Right renal pelvis (tissue), 4 donors: ENCODE data around the gene HOXD11. TPM values are rescaled to one million over a fixed set of nuclear protein-coding genes. Genes with fewer than 3 reads are reported as not detected.

Experiments
- DNase-seq, 4 donors: peaks; one replicate each; pipeline ENCODE4 v3.0.0-alpha.2; 2013; ENCODE audit warnings: low read depth in 4 of 4, low spot score in 3 of 4, missing footprints in 1 of 4
- polyA plus RNA-seq, 4 donors: library from polyadenylated mRNA; unstranded; fragments of 120-200 nt; gene quantifications; one replicate each; pipeline ENCODE4 v1.2.1, GENCODE V29; 2013; ENCODE audit not compliant: insufficient read length in 4 of 4

HOXD11 gene
- polyA plus RNA-seq, result 10 to 100 TPM; 45.6 to 59.4 (median 58.4) TPM

- DNase-seq, result no peak
These were observed at the start of gene HOXD11 for GRCh38 chr2:176106581-176107539. TSS of gene HOXD11 (plus strand) at chr2:176107280. CDS start at chr2:176107356, 76 bp downstream.

DNA sequence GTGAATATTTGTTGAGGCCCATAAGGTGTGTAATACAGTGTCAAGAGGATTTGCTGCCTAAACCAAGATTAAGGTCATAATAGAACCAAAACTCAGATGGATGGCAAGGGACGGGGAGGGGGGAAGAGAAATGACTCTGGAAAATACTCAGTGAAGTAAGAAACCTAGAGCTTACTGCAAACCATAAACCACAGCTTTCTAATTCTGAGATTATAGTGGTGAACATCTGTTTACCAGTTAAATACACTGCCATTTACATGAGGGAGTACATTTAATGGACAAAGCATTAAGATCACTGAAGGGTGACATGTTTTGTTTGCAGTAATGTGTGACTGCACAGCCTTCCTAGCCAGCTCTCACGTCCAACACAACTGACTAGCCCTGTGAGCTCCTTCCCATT, 43.1 kb upstream of the HOXD11 start:
- no peak for DNase-seq

- DNase-seq, result no peak
These were observed 40.2 kb upstream of the HOXD11 start for GRCh38 chr2:176066645-176067588.

DNA sequence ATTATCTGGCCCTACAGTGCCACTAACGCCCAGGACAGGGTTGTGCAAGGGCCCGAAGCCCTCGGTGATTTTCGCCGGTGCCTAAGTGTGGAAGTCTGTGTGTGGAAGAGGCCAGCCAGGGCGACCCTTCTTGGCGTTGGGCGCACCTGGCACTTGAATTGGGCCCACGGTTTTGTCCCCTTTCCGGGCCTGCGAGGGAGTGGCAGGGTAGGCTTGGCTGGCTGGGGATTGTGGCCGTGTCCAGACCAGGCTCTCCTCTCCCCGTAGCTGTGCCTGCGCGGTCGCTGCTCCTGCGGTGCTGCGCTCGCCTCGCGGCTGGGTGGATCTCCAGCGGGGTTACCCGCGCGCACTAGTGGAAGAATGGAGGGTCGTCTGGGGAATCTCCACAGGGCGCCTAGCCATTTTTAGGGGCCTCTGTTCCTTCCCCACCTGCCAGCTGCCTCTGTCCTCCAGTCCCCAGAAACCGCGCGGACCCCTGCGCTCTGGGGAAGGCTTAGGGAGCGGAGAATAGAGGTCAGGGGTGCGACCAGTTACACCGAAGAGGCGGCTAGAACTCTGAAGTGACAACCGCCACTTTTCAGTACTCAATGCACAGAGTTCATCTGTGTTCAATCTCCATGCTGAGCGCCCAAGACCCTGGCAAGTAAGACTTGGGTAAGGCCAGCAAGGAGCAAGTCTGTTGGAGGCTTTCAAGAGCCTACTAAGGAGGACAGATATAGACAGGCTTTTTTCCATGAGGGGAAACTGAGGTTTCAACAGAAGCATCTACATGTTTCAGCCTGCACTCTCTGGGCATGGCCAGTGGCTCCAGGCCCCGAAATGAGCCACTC, 39.3 kb upstream of the HOXD11 start:
- no peak for DNase-seq

- no peak for DNase-seq
These were observed 38.7 kb upstream of the HOXD11 start for GRCh38 chr2:176068419-176068832.

DNA sequence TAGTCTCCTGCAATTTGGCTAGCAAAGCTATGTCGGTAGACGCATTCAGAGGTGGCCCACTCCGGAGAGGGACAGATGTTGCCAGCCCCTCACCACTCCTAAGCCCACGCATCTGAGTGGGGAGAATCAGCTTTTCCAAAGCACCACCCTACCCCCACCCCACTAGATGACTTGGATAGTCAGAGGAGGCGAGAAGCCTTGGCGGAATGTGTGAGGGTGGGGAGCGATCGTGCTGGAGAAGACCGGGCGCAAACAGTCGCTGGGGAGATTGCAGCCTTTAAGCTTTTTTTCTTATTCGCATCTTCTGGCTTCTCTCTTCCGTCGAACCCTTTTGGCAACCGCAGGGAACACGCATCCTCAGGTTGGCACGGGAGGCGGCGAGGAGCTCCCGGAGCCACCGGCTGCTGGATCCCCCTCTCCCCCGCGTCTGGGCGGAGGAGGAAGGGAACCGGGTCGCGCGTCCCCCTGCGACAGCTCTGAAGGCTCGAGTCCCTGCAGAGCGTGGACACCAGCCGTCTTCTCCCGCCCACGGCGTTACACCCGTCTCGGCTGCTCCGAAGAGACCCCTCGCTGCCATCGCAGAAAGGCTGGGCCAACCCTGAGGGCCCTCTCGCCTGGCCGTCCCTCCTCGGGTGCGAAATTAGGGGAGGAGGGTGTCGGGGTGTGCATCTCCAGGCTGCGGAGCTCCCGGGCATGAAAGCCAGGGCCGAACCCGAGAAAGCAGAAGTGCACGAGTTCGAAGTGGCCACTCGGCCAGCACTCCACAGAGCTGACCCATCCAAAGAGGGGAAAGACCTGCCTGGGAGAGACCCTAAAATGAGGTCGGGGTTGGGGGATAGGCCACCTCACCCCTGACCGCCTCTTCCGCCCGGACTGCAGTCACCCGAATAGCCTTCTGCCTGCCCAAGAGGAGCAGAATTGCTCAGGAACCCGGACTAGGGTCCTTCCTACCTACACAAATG, 35.5 kb upstream of the HOXD11 start:
- DNase-seq, result no peak

- DNase-seq, result no peak
These were observed 34.8 kb upstream of the HOXD11 start for GRCh38 chr2:176072292-176072669.

GRCh38 chr2:176072951-176073904, 33.9 kb upstream of the HOXD11 start:
- DNase-seq, result no peak

- no peak for DNase-seq
These were observed 32.1 kb upstream of the HOXD11 start for GRCh38 chr2:176074919-176075425.

DNA sequence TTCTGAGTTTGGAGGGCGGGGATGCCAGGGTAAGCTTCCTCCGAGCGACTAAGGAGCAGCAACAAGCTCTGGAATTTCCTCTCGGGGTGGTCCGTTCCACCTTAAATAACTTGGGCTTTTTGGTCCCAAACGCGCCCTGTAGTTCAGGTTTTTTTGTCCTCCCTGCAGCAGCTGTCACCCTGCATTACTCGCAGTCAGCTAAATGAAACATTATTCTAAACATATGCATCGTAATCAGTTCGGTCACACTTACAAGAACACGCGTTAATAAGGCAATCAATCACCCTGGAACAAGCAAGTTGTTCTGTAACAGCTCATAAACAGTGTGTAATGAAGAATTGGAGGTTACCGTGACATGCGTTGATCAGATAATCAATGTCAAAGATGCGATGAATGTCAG, 31.6 kb upstream of the HOXD11 start:
- DNase-seq, result no peak

GRCh38 chr2:176076063-176076462, 31.0 kb upstream of the HOXD11 start:
- DNase-seq, result no peak

DNA sequence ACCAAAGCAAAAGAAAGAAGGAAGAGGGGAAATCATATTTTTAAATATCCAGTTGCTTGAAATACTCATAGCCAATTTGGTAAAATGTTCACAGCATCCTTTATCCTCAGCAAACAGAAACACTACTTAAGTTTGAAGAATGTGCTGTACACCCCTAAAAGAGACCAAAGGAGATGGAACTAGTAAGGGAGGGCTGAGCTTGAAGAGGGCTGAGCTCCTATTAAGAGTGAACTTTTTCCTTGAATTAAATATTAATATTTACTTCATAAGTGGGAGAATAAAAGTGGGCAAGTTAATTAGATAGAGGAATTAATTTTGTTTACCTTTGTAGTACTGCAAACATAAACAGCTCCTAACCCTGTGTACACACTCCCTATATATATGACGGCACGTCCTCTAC, 30.3 kb upstream of the HOXD11 start:
- DNase-seq, result no peak

DNA sequence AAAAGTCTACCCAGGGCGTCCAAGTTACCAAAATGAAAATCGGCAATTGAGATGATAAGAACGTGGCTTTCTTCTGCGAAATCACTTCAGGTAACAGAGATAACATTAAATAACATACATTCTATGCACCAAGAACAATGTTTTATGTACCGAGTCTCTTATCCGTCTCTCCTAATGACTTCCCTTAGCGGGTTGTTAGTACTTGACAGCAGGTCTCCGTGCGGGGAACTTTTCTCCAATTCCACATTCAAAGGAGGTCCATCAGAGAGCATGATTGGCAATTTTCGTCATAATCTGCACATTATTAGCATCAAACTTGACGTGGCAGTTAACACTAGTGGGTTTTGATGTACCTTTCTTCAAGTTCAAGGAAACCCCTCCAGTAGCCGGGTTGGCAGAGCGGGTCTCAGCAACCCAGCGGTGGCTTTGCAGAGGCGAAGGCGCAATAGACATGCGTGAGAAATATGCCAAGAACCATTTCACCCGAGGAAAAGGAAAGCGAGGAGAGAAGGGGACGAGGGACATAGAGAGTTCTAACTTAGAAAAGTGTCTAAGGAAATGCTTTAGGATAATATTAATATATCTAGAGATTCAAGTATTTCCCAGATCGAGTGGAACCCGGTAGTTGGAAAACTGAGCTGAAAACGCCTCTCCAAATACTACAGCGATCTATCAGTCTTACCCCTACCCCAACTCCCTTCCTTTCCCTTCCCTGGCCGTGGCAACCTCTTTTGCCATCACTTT, 28.4 kb upstream of the HOXD11 start:
- DNase-seq, result no peak

DNA sequence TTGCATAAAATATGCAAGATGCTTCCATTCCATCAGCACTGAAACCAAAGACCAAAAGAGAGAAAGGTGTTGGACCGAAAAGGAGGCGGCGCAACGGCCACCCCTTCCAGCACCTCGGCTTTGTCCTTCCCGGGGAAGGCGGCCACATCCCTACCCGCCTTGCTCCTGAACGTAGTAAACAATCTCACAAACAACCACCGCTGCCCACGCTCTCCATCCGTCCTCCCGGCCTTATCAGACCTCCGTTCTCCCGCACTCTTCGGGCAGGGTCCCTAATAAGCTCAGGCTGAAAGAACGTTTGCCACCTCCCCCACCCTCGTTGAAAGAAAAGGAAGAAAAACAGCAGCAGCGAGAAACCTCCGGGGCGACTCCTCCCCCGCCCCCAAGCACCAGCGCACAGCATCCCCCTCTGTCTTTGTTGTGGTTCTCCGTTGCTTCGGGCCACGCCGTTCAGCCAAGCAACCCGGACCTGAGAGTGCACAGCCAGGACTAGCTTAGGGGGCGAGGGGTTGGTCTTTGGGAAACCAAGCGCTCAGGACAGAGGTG, 27.7 kb upstream of the HOXD11 start:
- DNase-seq, result no peak

- no peak for DNase-seq
These were observed 27.1 kb upstream of the HOXD11 start for GRCh38 chr2:176079831-176080539.
